ENCODE results near the gene CEP112. TPM values are rescaled to one million over a fixed set of nuclear protein-coding genes. Genes with fewer than 3 reads are reported as not detected.
A peak's percentile ranks its signal among the peaks of the same experiment; 100 is the strongest.

Gene CEP112
- polyA plus RNA-seq, 4 donors, result 12.5 to 17.6 (median 15.9) TPM

GRCh38 chr17:65667656-65668055, 524.3 kb downstream of the CEP112 start:
- no peak for DNase-seq (ENCODE audit: low read depth in 4 of 4, low spot score in 3 of 4)

GRCh38 chr17:65666876-65667321, 525.0 kb downstream of the CEP112 start:
- DNase-seq (ENCODE audit: low read depth in 4 of 4, low spot score in 3 of 4), result no peak

GRCh38 chr17:65665966-65666365, 526.0 kb downstream of the CEP112 start:
- no peak for DNase-seq (ENCODE audit: low read depth in 4 of 4, low spot score in 3 of 4)

GRCh38 chr17:65664696-65665095, 527.2 kb downstream of the CEP112 start:
- no peak for DNase-seq (ENCODE audit: low read depth in 4 of 4, low spot score in 3 of 4)

- no peak for DNase-seq (ENCODE audit: low read depth in 4 of 4, low spot score in 3 of 4)
These were observed 527.7 kb downstream of the CEP112 start for GRCh38 chr17:65664266-65664665.

GRCh38 chr17:65662196-65662595, 529.7 kb downstream of the CEP112 start:
- no peak for DNase-seq (ENCODE audit: low read depth in 4 of 4, low spot score in 3 of 4)

- no peak for DNase-seq (ENCODE audit: low read depth in 4 of 4, low spot score in 3 of 4)
These were observed 531.0 kb downstream of the CEP112 start for GRCh38 chr17:65660947-65661346.

- no peak for DNase-seq (ENCODE audit: low read depth in 4 of 4, low spot score in 3 of 4)
These were observed 531.9 kb downstream of the CEP112 start for GRCh38 chr17:65660078-65660477.

GRCh38 chr17:65659512-65659911, 532.4 kb downstream of the CEP112 start:
- DNase-seq (ENCODE audit: low read depth in 4 of 4, low spot score in 3 of 4), result no peak

GRCh38 chr17:65657251-65657828, 534.6 kb downstream of the CEP112 start:
- DNase-seq (ENCODE audit: low read depth in 4 of 4, low spot score in 3 of 4), result no peak

- DNase-seq (ENCODE audit: low read depth in 4 of 4, low spot score in 3 of 4), result no peak
These were observed 535.3 kb downstream of the CEP112 start for GRCh38 chr17:65656390-65657250.

GRCh38 chr17:65655706-65656105, 536.2 kb downstream of the CEP112 start:
- no peak for DNase-seq (ENCODE audit: low read depth in 4 of 4, low spot score in 3 of 4)

GRCh38 chr17:65644545-65644944, 547.4 kb downstream of the CEP112 start:
- DNase-seq (ENCODE audit: low read depth in 4 of 4, low spot score in 3 of 4), result no peak

- DNase-seq (ENCODE audit: low read depth in 4 of 4, low spot score in 3 of 4), result no peak
These were observed 553.5 kb downstream of the CEP112 start for GRCh38 chr17:65638221-65638975.

GRCh38 chr17:65637786-65638185, 554.1 kb downstream of the CEP112 start:
- no peak for DNase-seq (ENCODE audit: low read depth in 4 of 4, low spot score in 3 of 4)

- no peak for DNase-seq (ENCODE audit: low read depth in 4 of 4, low spot score in 3 of 4)
These were observed 557.4 kb downstream of the CEP112 start for GRCh38 chr17:65634533-65634932.

- DNase-seq (ENCODE audit: low read depth in 4 of 4, low spot score in 3 of 4), result no peak
These were observed 557.9 kb downstream of the CEP112 start for GRCh38 chr17:65633988-65634387.

GRCh38 chr17:65633146-65633881, 558.6 kb downstream of the CEP112 start:
- no peak for DNase-seq (ENCODE audit: low read depth in 4 of 4, low spot score in 3 of 4)

GRCh38 chr17:65630502-65630901, 561.4 kb downstream of the CEP112 start:
- DNase-seq (ENCODE audit: low read depth in 4 of 4, low spot score in 3 of 4), result no peak

- no peak for DNase-seq (ENCODE audit: low read depth in 4 of 4, low spot score in 3 of 4)
These were observed 562.7 kb downstream of the CEP112 start for GRCh38 chr17:65629234-65629690.

GRCh38 chr17:65628644-65629036, 563.3 kb downstream of the CEP112 start:
- DNase-seq (ENCODE audit: low read depth in 4 of 4, low spot score in 3 of 4), result peak in 1 of 4 donors; percentile 5
